Tibial nerve (tissue), 4 donors: ENCODE data around the gene FEM1C. TPM values are rescaled to one million over a fixed set of nuclear protein-coding genes. Genes with fewer than 3 reads are reported as not detected.

Source experiments
- DNase-seq, 2 donors: peaks; one replicate each; pipeline ENCODE4 v3.0.0-alpha.2; 2019; ENCODE audit warnings: low spot score in 2 of 2
- H3K27ac ChIP-seq, 4 donors: fragments of 200-600 bp; sonication (generic) in 3 of 4; one replicate each; pipeline ENCODE4 v1.5.1; 2017 to 2019; ENCODE audit warnings: mild to moderate bottlenecking in 1 of 4
- H3K27me3 ChIP-seq, 2 donors: fragments of 200-600 bp; sonication (generic) in 1 of 2; one replicate each; pipeline versions ENCODE4 v1.5.1 to v1.6.0; 2017 to 2019
- H3K36me3 ChIP-seq, 3 donors: fragments of 200-600 bp; sonication (generic); one replicate each; pipeline ENCODE4 v1.5.1; 2018 to 2019
- H3K4me1 ChIP-seq, 4 donors: fragments of 200-600 bp; sonication (generic) in 3 of 4; one replicate each; pipeline ENCODE4 v1.5.1; 2017 to 2019
- H3K4me3 ChIP-seq, 4 donors: fragments of 200-600 bp; sonication (generic) in 3 of 4; one replicate each; pipeline ENCODE4 v1.5.1; 2017 to 2019; ENCODE audit warnings: mild to moderate bottlenecking in 1 of 4, moderate library complexity in 1 of 4
- H3K9me3 ChIP-seq, 4 donors: fragments of 200-600 bp; sonication (generic) in 3 of 4; one replicate each; pipeline ENCODE4 v1.5.1; 2017 to 2019
- EP300 ChIP-seq, 2 donors: sonication (generic); formaldehyde crosslinking; IDR thresholded peaks; one replicate each; pipeline ENCODE4 v1.6.1; 2017; ENCODE audit warnings: antibody characterized with exemption in 2 of 2, mild to moderate bottlenecking in 1 of 2
- POLR2A ChIP-seq, 2 donors: fragments of 450-650 bp; IDR thresholded peaks; one replicate each; pipeline ENCODE4 v1.6.1; 2017; ENCODE audit warnings: antibody characterized with exemption in 2 of 2, mild to moderate bottlenecking in 2 of 2, moderate library complexity in 2 of 2
- WGBS, 2 donors: methylation state at CpG; one replicate each; pipeline ENCODE4 v1.1.5; 2018; 5-methylcytosine and 5-hydroxymethylcytosine counted together
- total RNA-seq, 4 donors: library from RNA; depleted of rRNA; stranded (reverse); fragments of >200 nt; gene quantifications; one replicate each; pipeline ENCODE4 v1.1.0, GENCODE V29; 2016
- TF ChIP-seq, protein P1 (sequence below), 5 experiments: fragments of 200-600 bp in 3 of 5; fragments of 450-650 bp in 2 of 5; sonication (generic) in 3 of 5; IDR thresholded peaks; one replicate each; pipeline ENCODE4 v1.5.1; 2016 to 2019; ENCODE audit warnings: antibody characterized with exemption in 5 of 5, mild to moderate bottlenecking in 3 of 5, moderate library complexity in 2 of 5

FEM1C gene
- total RNA-seq, 4 donors from 2014 or later = 16.9 to 24.5 (median 20.3) TPM

DNA sequence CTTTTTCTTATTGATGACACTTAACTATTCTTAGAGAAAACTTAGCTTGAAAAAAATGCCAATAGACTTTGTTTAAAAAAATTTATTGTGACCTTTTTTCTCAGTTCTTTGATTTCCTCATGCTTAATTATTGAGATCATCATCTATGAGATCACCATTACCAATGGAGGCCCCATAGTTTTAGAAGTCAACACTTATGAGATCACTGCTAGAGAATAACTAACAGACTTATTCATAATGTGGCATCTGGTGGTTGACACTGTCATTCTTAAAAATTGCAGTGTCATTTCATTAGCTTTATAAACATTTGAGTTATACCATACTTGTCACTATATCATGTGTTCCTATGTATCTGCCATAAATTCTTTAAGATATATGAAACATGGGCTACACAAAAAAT, 14.9 kb upstream of the FEM1C start:
- TF ChIP-seq, protein P1, sequence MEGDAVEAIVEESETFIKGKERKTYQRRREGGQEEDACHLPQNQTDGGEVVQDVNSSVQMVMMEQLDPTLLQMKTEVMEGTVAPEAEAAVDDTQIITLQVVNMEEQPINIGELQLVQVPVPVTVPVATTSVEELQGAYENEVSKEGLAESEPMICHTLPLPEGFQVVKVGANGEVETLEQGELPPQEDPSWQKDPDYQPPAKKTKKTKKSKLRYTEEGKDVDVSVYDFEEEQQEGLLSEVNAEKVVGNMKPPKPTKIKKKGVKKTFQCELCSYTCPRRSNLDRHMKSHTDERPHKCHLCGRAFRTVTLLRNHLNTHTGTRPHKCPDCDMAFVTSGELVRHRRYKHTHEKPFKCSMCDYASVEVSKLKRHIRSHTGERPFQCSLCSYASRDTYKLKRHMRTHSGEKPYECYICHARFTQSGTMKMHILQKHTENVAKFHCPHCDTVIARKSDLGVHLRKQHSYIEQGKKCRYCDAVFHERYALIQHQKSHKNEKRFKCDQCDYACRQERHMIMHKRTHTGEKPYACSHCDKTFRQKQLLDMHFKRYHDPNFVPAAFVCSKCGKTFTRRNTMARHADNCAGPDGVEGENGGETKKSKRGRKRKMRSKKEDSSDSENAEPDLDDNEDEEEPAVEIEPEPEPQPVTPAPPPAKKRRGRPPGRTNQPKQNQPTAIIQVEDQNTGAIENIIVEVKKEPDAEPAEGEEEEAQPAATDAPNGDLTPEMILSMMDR (IDR thresholded peaks at IDR 0.05) = no peak
- TF ChIP-seq EP300 (IDR thresholded peaks at IDR 0.05) (no peak), POLR2A (IDR thresholded peaks at IDR 0.05) (no peak)
- Histone ChIP-seq H3K27ac (peak overlapping the region in 1 of 4 donors; percentile 28), H3K4me3 (no peak overlapping the region), H3K27me3 (no peaks in the 10 kb centered on the region), H3K4me1 (no peaks in the 10 kb centered on the region), H3K36me3 (no peaks in the 10 kb centered on the region), H3K9me3 (no peaks in the 10 kb centered on the region)
- DNase-seq = no peak

DNA sequence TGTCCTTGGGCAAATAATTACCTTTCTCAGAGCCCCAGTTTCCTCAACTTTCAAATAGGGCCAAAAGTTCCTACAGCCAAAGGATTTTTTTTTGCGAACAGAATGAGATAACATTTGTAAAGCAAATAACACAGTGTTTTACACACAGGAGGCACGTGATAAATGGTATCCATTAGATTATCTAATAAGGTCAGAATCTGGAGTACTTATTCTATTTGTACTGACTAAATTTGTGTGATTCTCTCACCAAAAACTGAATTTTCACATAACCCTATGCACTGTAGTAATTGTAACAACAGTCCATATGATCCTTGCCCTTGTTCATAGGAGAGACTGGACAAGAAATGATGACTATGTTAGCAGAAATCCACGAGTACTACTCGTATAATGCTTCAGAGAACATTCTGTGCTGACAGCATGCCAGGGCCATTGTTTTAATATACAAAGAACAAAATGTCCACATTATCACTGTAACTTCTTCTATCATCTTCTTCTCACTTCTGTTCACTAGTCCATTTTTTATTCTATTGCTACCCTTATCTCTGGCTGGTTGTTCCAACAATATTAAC, 13.9 kb upstream of the FEM1C start:
- no peaks in the 10 kb centered on the region for H3K4me1 ChIP-seq
- WGBS, 2 donors = 65 to 68% methylated on average over 4 of the region's 4 CpGs
- TF ChIP-seq EP300 (IDR thresholded peaks at IDR 0.05) (no peak), POLR2A (IDR thresholded peaks at IDR 0.05) (no peak)
- TF ChIP-seq, protein P1 (IDR thresholded peaks at IDR 0.05) = no peak

DNA sequence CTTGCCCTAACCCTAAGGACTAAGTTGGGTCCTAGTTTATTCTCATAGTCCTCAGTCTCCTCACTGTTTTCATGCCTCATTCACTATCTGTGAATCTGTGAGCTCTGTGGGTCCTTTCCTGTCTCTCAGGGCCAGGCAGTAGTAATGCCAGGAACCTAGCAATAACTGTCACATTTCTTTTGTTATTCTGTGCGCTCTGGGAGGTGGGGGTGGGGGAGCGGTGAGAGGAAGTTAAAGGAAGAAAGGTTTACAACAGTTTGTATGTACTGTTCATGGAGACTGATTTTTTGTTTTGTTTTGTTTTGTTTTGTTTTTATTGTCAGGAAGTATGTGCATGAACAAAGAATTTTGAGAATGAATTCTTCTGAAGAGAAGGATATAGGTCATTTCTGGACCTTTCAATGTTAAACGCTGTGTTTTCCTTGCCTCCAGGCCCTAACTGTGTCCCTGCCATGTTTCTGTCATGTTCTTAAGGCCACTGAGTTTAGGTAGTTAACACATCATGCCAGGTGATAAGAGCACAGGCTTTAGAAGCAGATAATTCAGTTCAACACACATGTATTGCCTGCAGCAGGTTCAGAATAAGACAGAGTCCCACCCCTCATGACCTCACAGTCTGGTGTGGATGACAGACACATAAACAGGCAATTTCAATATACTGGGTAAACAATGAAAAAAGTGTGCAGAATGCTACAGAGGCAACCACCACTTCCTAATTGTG, 13.3 kb upstream of the FEM1C start:
- DNase-seq = no peak
- TF ChIP-seq POLR2A (IDR thresholded peaks at IDR 0.05) (no peak), EP300 (IDR thresholded peaks at IDR 0.05) (no peak)
- TF ChIP-seq, protein P1 (IDR thresholded peaks at IDR 0.05) = no peak
- 55 to 57% methylated on average over 3 of the region's 3 CpGs for WGBS, 2 donors
- H3K36me3 ChIP-seq = no peaks in the 10 kb centered on the region
- no peaks in the 10 kb centered on the region for H3K4me1 ChIP-seq
- no peak overlapping the region for H3K4me3 ChIP-seq
- no peaks in the 10 kb centered on the region for H3K9me3 ChIP-seq
- no peaks in the 10 kb centered on the region for H3K27me3 ChIP-seq
- H3K27ac ChIP-seq = peak overlapping the region in 2 of 4 donors; percentile 13 to 23

More for the DNA sequence above, 13.9 kb upstream of the FEM1C start:
- Histone ChIP-seq H3K4me3 (no peak overlapping the region), H3K9me3 (no peaks in the 10 kb centered on the region), H3K36me3 (no peaks in the 10 kb centered on the region), H3K27ac (peak overlapping the region in 1 of 4 donors; percentile 23), H3K27me3 (no peaks in the 10 kb centered on the region)
- no peak for DNase-seq

DNA sequence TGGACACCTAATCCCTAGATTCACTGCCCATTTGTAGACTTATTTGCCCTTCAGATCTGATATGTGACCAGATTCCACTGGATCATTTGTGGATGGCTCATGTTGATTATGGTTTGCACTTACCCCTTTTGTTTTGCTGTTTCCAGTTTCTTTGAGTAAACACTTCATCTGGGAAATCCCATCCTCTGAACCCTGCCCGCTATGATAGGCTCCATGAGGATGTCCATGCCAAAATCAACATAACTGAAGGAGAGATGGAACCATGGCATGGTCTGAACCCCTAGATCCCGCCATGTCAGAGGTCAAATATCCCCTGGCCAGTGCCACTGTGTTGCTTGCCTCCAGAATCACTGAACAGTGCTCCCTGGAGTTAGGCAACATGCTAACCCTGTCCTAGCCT, 11.7 kb upstream of the FEM1C start:
- no peak for TF ChIP-seq POLR2A (IDR thresholded peaks at IDR 0.05)
- TF ChIP-seq, protein P1 (IDR thresholded peaks at IDR 0.05) = no peak
- TF ChIP-seq EP300 (IDR thresholded peaks at IDR 0.05) = no peak
- H3K9me3 ChIP-seq = no peaks in the 10 kb centered on the region
- H3K27ac ChIP-seq = no peak overlapping the region
- DNase-seq = no peak
- no peaks in the 10 kb centered on the region for H3K36me3 ChIP-seq
- H3K27me3 ChIP-seq = no peaks in the 10 kb centered on the region
- no peaks in the 10 kb centered on the region for H3K4me1 ChIP-seq
- 93% methylated on average over 2 of the region's 2 CpGs for WGBS, 2 donors
- H3K4me3 ChIP-seq = no peak overlapping the region

DNA sequence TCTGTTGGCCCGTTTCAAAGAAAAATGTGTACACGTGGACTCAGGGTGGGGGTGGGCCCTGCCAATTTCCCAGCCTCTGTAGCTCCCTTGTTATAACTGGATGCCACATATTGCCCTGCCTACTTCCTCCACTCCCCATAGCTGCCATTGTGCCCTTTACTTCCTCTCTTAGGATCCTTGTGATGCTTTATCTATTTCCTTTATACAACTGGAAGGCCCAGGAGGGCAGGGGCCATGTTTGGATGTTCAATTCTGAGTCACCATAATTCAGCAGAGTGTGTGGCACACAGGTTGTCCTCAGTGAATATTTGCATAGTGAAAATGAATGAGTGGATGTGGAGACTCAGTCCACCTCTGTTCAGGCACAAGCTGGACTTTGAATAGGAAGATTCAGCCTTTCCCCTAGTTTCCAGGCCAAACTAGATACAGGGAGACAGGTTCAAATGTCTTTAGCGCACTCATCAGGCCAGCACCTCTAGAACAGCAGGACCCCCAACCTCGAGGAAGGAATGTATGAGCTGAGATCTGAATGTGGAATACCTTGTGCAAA, 10.6 kb upstream of the FEM1C start:
- Histone ChIP-seq H3K27me3 (no peaks in the 10 kb centered on the region), H3K27ac (no peak overlapping the region), H3K4me3 (no peak overlapping the region), H3K9me3 (no peaks in the 10 kb centered on the region), H3K36me3 (no peaks in the 10 kb centered on the region), H3K4me1 (no peaks in the 10 kb centered on the region)
- TF ChIP-seq, protein P1 (IDR thresholded peaks at IDR 0.05) = no peak
- no peak for TF ChIP-seq POLR2A (IDR thresholded peaks at IDR 0.05)
- TF ChIP-seq EP300 (IDR thresholded peaks at IDR 0.05) = no peak
- WGBS, 2 donors = 76 to 84% methylated on average over 4 of the region's 4 CpGs
- DNase-seq = no peak
